HEK293 (cell line): ENCODE data around the gene LRFN2.

Experiments used
- CTCF ChIA-PET: fragments of 350-600 bp; formaldehyde crosslinking; extraction: SDS; loops from one replicate; lab custom pipeline; 2021; ENCODE audit warnings: antibody characterized with exemption; lab: Yijun Ruan, JAX
- POLR2A ChIA-PET: fragments of 300-600 bp; formaldehyde crosslinking; extraction: SDS; loops from one replicate; lab custom pipeline; 2020; ENCODE audit warnings: antibody characterized with exemption, inconsistent platforms; lab: Yijun Ruan, JAX
- H3K27ac ChIP-seq: fragments of 200-500 bp; sonication (Bioruptor generic); 2 replicates; pipeline ENCODE4 v1.5.1; 2014; ENCODE audit warnings: low read depth, low read length, control low read depth, inconsistent platforms; ENCODE audit errors: extremely low read depth
- H3K36me3 ChIP-seq, 2 experiments: fragments of 200-500 bp in 1 of 2; sonication (Bioruptor generic) in 1 of 2; 1 replicate in 1 of 2; 2 replicates in 1 of 2; pipeline ENCODE4 v1.5.1; 2014 to 2017; ENCODE audit warnings: inconsistent platforms in 2 of 2, low read length in 2 of 2; ENCODE audit not compliant: control insufficient read depth in 2 of 2, insufficient read depth in 1 of 2
- H3K4me1 ChIP-seq: fragments of 200-500 bp; sonication (Bioruptor generic); 2 replicates; pipeline ENCODE4 v1.5.1; 2014; ENCODE audit warnings: mild to moderate bottlenecking, low read length, inconsistent platforms; ENCODE audit not compliant: control insufficient read depth, insufficient read depth
- H3K4me3 ChIP-seq: 2 replicates; pipeline ENCODE4 v1.5.1; 2011; ENCODE audit warnings: low read depth, mild to moderate bottlenecking, control low read depth, low read length, moderate library complexity
- H3K9me3 ChIP-seq: fragments of 200-500 bp; sonication (Bioruptor generic); 2 replicates; pipeline ENCODE4 v1.5.1; 2014; ENCODE audit warnings: low read depth, low read length, inconsistent platforms; ENCODE audit not compliant: control insufficient read depth, insufficient read depth
- MYNN ChIP-seq: fragments of 450-650 bp; formaldehyde crosslinking; IDR thresholded peaks from 2 replicates; pipeline ENCODE4 v1.5.1; 2016; ENCODE audit warnings: missing biosample characterization, missing genetic modification characterization, borderline replicate concordance
- SP2 ChIP-seq: fragments of 450-650 bp; formaldehyde crosslinking; IDR thresholded peaks from 2 replicates; pipeline ENCODE4 v1.5.1; 2016; ENCODE audit warnings: missing biosample characterization, missing genetic modification characterization
- ZFP3 ChIP-seq: fragments of 450-650 bp; formaldehyde crosslinking; IDR thresholded peaks from 2 replicates; pipeline ENCODE4 v1.5.1; 2016; ENCODE audit warnings: low read depth, missing biosample characterization, missing genetic modification characterization
- ZNF114 ChIP-seq: fragments of 450-650 bp; formaldehyde crosslinking; IDR thresholded peaks from 2 replicates; pipeline ENCODE4 v1.5.0; 2017; ENCODE audit warnings: missing biosample characterization, missing genetic modification characterization
- ZNF146 ChIP-seq: fragments of 450-650 bp; formaldehyde crosslinking; IDR thresholded peaks from 2 replicates; pipeline ENCODE4 v1.5.1; 2016; ENCODE audit warnings: missing biosample characterization, missing genetic modification characterization
- ZNF155 ChIP-seq: fragments of 450-650 bp; formaldehyde crosslinking; IDR thresholded peaks from 2 replicates; pipeline ENCODE4 v1.5.1; 2016; ENCODE audit warnings: missing biosample characterization, missing genetic modification characterization
- ZNF311 ChIP-seq: fragments of 450-650 bp; formaldehyde crosslinking; IDR thresholded peaks from 2 replicates; pipeline ENCODE4 v1.5.1; 2017; ENCODE audit warnings: missing biosample characterization, missing genetic modification characterization, borderline replicate concordance
- ZNF423 ChIP-seq: fragments of 450-650 bp; formaldehyde crosslinking; IDR thresholded peaks from 2 replicates; pipeline ENCODE4 v1.5.1; 2016; ENCODE audit warnings: missing biosample characterization, missing genetic modification characterization
- ZNF544 ChIP-seq: fragments of 450-650 bp; formaldehyde crosslinking; IDR thresholded peaks from 2 replicates; pipeline ENCODE4 v1.5.0; 2017; ENCODE audit warnings: missing biosample characterization, missing genetic modification characterization
- ZNF626 ChIP-seq: fragments of 450-650 bp; sonication (Bioruptor Pico); formaldehyde crosslinking; IDR thresholded peaks from 2 replicates; pipeline ENCODE4 v1.5.1; 2018; ENCODE audit warnings: missing biosample characterization, missing genetic modification characterization, inconsistent platforms
- ZNF654 ChIP-seq: fragments of 450-650 bp; formaldehyde crosslinking; IDR thresholded peaks from 2 replicates; pipeline ENCODE4 v1.5.1; 2016; ENCODE audit warnings: low read depth, missing biosample characterization, missing genetic modification characterization
- TF ChIP-seq, protein P1 (sequence below): fragments of 450-650 bp; formaldehyde crosslinking; IDR thresholded peaks from 2 replicates; pipeline ENCODE4 v1.5.0; 2017; ENCODE audit warnings: missing biosample characterization, missing genetic modification characterization, borderline replicate concordance
- TF ChIP-seq, protein P2 (sequence below): fragments of 450-650 bp; formaldehyde crosslinking; IDR thresholded peaks from 2 replicates; pipeline ENCODE4 v1.5.1; 2016; ENCODE audit warnings: missing biosample characterization, missing genetic modification characterization
- TF ChIP-seq, protein P3 (sequence below): fragments of 450-650 bp; IDR thresholded peaks from 2 replicates; pipeline ENCODE4 v1.5.1; 2018; ENCODE audit warnings: missing biosample characterization, mild to moderate bottlenecking, missing genetic modification characterization
- TF ChIP-seq, protein P4 (sequence below): fragments of 450-650 bp; formaldehyde crosslinking; IDR thresholded peaks from 2 replicates; pipeline ENCODE4 v1.5.1; 2016; ENCODE audit warnings: missing biosample characterization, missing genetic modification characterization
- TF ChIP-seq, protein P5 (sequence below): fragments of 450-650 bp; formaldehyde crosslinking; IDR thresholded peaks from 2 replicates; pipeline ENCODE4 v1.5.1; 2016; ENCODE audit warnings: missing biosample characterization, missing genetic modification characterization

Gene LRFN2

DNA sequence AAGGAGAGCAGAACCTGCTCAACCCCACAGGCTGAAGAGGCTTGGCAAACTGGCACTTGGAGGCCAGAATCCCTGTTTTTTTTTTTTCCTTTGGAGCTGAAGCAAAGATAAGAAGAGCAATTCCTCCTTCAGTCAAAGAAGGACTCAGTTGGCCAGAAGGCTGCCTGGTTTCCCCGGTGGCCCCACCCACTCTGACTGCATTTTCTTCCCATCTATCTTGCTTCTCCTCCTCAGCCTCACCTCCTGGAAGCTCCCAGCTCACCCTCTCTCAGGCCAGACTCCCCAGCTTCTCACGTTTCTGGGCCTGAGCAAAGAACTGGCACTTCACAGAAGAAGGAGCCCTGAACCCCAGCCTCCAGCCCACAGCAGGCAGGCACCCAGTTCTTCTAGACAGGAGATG lies 2.4 kb downstream of the LRFN2 start:
- H3K4me1 ChIP-seq, result no peaks in the 10 kb centered on the region; the same call in 1 of the 2 replicates
- TF ChIP-seq ZNF626 (tag by site-specific recombination), result no peak
- TF ChIP-seq, protein P1, sequence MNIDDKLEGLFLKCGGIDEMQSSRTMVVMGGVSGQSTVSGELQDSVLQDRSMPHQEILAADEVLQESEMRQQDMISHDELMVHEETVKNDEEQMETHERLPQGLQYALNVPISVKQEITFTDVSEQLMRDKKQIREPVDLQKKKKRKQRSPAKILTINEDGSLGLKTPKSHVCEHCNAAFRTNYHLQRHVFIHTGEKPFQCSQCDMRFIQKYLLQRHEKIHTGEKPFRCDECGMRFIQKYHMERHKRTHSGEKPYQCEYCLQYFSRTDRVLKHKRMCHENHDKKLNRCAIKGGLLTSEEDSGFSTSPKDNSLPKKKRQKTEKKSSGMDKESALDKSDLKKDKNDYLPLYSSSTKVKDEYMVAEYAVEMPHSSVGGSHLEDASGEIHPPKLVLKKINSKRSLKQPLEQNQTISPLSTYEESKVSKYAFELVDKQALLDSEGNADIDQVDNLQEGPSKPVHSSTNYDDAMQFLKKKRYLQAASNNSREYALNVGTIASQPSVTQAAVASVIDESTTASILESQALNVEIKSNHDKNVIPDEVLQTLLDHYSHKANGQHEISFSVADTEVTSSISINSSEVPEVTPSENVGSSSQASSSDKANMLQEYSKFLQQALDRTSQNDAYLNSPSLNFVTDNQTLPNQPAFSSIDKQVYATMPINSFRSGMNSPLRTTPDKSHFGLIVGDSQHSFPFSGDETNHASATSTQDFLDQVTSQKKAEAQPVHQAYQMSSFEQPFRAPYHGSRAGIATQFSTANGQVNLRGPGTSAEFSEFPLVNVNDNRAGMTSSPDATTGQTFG (tag by site-specific recombination), result no peak
- TF ChIP-seq SP2 (tag by site-specific recombination), result no peak
- no peak for TF ChIP-seq ZNF155 (tag by site-specific recombination)
- TF ChIP-seq ZNF544 (tag by site-specific recombination), result no peak
- TF ChIP-seq, protein P2, sequence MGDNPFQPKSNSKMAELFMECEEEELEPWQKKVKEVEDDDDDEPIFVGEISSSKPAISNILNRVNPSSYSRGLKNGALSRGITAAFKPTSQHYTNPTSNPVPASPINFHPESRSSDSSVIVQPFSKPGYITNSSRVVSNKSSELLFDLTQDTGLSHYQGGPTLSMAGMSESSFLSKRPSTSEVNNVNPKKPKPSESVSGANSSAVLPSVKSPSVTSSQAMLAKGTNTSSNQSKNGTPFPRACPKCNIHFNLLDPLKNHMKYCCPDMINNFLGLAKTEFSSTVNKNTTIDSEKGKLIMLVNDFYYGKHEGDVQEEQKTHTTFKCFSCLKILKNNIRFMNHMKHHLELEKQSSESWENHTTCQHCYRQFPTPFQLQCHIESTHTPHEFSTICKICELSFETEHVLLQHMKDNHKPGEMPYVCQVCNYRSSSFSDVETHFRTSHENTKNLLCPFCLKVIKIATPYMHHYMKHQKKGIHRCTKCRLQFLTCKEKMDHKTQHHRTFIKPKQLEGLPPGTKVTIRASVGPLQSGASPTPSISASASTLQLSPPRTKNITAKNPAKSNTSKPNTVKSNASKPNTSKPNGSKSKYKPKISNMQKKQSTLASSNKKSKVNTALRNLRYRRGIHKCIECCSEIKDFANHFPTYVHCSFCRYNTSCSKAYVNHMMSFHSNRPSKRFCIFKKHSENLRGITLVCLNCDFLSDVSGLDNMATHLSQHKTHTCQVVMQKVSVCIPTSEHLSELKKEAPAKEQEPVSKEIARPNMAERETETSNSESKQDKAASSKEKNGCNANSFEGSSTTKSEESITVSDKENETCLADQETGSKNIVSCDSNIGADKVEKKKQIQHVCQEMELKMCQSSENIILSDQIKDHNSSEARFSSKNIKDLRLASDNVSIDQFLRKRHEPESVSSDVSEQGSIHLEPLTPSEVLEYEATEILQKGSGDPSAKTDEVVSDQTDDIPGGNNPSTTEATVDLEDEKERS (tag by site-specific recombination), result no peak
- no peak for TF ChIP-seq ZNF311 (tag by site-specific recombination)
- TF ChIP-seq, protein P3, sequence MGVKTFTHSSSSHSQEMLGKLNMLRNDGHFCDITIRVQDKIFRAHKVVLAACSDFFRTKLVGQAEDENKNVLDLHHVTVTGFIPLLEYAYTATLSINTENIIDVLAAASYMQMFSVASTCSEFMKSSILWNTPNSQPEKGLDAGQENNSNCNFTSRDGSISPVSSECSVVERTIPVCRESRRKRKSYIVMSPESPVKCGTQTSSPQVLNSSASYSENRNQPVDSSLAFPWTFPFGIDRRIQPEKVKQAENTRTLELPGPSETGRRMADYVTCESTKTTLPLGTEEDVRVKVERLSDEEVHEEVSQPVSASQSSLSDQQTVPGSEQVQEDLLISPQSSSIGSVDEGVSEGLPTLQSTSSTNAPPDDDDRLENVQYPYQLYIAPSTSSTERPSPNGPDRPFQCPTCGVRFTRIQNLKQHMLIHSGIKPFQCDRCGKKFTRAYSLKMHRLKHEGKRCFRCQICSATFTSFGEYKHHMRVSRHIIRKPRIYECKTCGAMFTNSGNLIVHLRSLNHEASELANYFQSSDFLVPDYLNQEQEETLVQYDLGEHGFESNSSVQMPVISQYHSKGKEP (tag by site-specific recombination), result no peak
- TF ChIP-seq ZNF114 (tag by site-specific recombination), result no peak
- TF ChIP-seq, protein P4, sequence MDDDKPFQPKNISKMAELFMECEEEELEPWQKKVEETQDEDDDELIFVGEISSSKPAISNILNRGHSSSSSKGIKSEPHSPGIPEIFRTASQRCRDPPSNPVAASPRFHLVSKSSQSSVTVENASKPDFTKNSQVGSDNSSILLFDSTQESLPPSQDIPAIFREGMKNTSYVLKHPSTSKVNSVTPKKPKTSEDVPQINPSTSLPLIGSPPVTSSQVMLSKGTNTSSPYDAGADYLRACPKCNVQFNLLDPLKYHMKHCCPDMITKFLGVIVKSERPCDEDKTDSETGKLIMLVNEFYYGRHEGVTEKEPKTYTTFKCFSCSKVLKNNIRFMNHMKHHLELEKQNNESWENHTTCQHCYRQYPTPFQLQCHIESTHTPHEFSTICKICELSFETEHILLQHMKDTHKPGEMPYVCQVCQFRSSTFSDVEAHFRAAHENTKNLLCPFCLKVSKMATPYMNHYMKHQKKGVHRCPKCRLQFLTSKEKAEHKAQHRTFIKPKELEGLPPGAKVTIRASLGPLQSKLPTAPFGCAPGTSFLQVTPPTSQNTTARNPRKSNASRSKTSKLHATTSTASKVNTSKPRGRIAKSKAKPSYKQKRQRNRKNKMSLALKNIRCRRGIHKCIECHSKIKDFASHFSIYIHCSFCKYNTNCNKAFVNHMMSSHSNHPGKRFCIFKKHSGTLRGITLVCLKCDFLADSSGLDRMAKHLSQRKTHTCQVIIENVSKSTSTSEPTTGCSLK (tag by site-specific recombination), result no peak
- no peak for TF ChIP-seq ZFP3
- TF ChIP-seq ZNF146 (tag by site-specific recombination), result no peak
- no peak for TF ChIP-seq ZNF423
- TF ChIP-seq MYNN (tag by site-specific recombination), result no peak
- H3K9me3 ChIP-seq, result no peaks in the 10 kb centered on the region
- ChIA-PET POLR2A (interaction anchor here (1.3 kb wide), 1 partner anchor 11 kb away, joined by 4 read pairs; no protein-coding TSS in a partner anchor), CTCF (interaction anchor here (0.7 to 1.6 kb wide), 5 partner anchors 9 to 430 kb away, joined by 3 to 6 read pairs (median 3); no protein-coding TSS in a partner anchor)
- no peaks in the 10 kb centered on the region for H3K36me3 ChIP-seq
- no peak overlapping the region for H3K4me3 ChIP-seq
- H3K27ac ChIP-seq, result no peak overlapping the region

DNA sequence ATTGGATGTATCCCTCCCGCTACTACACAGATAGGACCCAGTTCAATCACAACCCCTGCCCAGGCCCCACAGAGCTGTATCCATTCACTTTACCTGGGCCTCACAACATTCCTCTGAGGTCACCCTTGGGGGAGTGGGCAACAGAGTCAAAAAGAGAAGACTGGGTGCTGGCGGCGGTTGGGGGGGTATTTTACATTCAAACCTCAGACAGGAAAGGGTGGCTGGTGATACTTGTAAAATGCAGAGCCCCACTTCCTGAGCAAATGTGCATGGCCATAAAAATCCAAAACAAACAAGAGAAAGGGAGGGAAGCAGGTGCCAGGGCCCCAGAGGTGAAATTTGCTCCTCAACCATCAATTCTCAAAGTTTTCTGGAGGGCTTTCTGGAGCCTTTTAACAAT lies 3.5 kb downstream of the LRFN2 start:
- Histone ChIP-seq H3K9me3 (no peaks in the 10 kb centered on the region), H3K27ac (no peak overlapping the region), H3K4me3 (no peak overlapping the region), H3K36me3 (no peaks in the 10 kb centered on the region), H3K4me1 (no peaks in the 10 kb centered on the region; the same call in 1 of the 2 replicates)
- ChIA-PET POLR2A (no interaction called here), CTCF (interaction anchor here (0.9 to 1.7 kb wide), 6 partner anchors 9 to 256 kb away, joined by 3 to 6 read pairs (median 4); no protein-coding TSS in a partner anchor)
- no peak for TF ChIP-seq ZNF654 (tag by site-specific recombination)
- TF ChIP-seq, protein P5, sequence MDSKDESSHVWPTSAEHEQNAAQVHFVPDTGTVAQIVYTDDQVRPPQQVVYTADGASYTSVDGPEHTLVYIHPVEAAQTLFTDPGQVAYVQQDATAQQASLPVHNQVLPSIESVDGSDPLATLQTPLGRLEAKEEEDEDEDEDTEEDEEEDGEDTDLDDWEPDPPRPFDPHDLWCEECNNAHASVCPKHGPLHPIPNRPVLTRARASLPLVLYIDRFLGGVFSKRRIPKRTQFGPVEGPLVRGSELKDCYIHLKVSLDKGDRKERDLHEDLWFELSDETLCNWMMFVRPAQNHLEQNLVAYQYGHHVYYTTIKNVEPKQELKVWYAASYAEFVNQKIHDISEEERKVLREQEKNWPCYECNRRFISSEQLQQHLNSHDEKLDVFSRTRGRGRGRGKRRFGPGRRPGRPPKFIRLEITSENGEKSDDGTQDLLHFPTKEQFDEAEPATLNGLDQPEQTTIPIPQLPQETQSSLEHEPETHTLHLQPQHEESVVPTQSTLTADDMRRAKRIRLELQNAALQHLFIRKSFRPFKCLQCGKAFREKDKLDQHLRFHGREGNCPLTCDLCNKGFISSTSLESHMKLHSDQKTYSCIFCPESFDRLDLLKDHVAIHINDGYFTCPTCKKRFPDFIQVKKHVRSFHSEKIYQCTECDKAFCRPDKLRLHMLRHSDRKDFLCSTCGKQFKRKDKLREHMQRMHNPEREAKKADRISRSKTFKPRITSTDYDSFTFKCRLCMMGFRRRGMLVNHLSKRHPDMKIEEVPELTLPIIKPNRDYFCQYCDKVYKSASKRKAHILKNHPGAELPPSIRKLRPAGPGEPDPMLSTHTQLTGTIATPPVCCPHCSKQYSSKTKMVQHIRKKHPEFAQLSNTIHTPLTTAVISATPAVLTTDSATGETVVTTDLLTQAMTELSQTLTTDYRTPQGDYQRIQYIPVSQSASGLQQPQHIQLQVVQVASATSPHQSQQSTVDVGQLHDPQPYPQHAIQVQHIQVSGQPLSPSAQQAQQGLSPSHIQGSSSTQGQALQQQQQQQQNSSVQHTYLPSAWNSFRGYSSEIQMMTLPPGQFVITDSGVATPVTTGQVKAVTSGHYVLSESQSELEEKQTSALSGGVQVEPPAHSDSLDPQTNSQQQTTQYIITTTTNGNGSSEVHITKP (tag by site-specific recombination), result no peak
